Fibroblast of lung (primary cell): Measurements from ENCODE around the gene YJU2.

Experiments
- EZH2 ChIP-seq: IDR thresholded peaks from 2 replicates; pipeline ENCODE4 v1.5.1; 2012; ENCODE audit warnings: low read length, control low read depth, mild to moderate bottlenecking; ENCODE audit errors: missing control alignments
- TF ChIP-seq, protein P1 (sequence below), 2 donors: IDR thresholded peaks in 1 of 2; conservative IDR thresholded peaks in 1 of 2; 1 replicate in 1 of 2; 2 replicates in 1 of 2; pipeline ENCODE4 v1.5.1; 2011 to 2012; ENCODE audit warnings: low read length in 2 of 2, control low read depth in 1 of 2, inconsistent platforms in 1 of 2, low read depth in 1 of 2, mild to moderate bottlenecking in 1 of 2

DNA sequence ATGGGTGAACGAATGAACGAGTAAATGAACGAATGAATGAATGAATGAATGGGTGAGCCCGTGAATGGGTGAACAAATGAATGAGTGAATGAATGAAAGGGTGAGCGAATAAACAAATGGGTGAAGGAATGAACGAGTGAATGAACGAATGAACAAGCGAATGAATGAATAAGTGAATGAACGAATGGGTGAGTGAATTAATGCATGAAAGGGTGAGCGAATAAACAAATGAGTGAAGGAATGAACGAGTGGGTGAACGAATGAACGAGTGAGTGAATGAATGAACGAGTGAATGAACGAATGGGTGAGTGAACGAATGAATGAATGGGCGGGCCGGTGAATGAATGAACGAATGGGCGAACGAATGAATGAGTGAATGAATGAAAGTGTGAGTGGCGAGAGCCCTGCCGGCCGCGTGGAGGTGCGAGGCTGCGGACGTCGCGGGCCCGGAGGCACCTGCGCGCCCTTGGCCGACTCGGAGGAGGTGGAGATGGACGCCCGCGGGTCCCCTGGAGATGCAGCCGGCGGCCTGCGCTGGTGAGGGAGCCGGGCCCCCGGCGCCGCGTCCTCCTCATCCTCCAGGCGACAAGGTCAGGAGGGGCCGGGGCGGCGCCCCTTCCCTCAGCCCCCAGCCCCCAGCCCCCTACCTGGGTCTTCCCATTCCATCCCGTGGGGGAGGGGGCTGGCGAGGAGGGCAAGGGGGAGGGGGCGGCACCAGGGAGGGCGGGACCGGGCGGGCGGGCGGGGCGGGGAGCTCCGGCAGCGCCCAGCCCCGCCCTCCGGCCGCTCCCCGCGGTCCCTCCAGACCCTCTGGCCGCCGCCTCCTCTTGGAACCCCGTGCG lies 49.0 kb upstream of the YJU2 start:
- TF ChIP-seq, protein P1, sequence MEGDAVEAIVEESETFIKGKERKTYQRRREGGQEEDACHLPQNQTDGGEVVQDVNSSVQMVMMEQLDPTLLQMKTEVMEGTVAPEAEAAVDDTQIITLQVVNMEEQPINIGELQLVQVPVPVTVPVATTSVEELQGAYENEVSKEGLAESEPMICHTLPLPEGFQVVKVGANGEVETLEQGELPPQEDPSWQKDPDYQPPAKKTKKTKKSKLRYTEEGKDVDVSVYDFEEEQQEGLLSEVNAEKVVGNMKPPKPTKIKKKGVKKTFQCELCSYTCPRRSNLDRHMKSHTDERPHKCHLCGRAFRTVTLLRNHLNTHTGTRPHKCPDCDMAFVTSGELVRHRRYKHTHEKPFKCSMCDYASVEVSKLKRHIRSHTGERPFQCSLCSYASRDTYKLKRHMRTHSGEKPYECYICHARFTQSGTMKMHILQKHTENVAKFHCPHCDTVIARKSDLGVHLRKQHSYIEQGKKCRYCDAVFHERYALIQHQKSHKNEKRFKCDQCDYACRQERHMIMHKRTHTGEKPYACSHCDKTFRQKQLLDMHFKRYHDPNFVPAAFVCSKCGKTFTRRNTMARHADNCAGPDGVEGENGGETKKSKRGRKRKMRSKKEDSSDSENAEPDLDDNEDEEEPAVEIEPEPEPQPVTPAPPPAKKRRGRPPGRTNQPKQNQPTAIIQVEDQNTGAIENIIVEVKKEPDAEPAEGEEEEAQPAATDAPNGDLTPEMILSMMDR (conservative IDR thresholded peaks at IDR 0.05 in 1 of 2, IDR thresholded peaks at IDR 0.05 in 1 of 2; ENCODE audit: low read depth in 1 of 2, low read length in 2 of 2), result no peak
- peak; percentile 54 for TF ChIP-seq EZH2
